ENCODE data around the gene RBMS2.
"Not testable (repeated sequence)": the region's sequence is repeated elsewhere in the genome, so short reads cannot be mapped to it uniquely, and the experiment has no call there.

Gene RBMS2

GRCh38 chr12:56518570-56518969 is 3.0 kb upstream of the RBMS2 start:
- no peak for DNase-seq

GRCh38 chr12:56520048-56520447 is 1.6 kb upstream of the RBMS2 start:
- DNase-seq = no peak

GRCh38 chr12:56520506-56520905 is 1.1 kb upstream of the RBMS2 start:
- DNase-seq = no peak

- no peak for DNase-seq
Observed at GRCh38 chr12:56521209-56521589, 421 bp upstream of the RBMS2 start.

- no peak for DNase-seq
Observed at GRCh38 chr12:56522411-56523193, 982 bp downstream of the RBMS2 start.

- no peak for DNase-seq
Observed at GRCh38 chr12:56528846-56529245, 7.2 kb downstream of the RBMS2 start.

- DNase-seq = no peak
Observed at GRCh38 chr12:56529656-56530055, 8.0 kb downstream of the RBMS2 start.

GRCh38 chr12:56530390-56531055 is 8.9 kb downstream of the RBMS2 start:
- no peak for DNase-seq

GRCh38 chr12:56537546-56537945 is 15.9 kb downstream of the RBMS2 start:
- DNase-seq = no peak

GRCh38 chr12:56541631-56542030 is 20.0 kb downstream of the RBMS2 start:
- DNase-seq = no peak

GRCh38 chr12:56542164-56542563 is 20.5 kb downstream of the RBMS2 start:
- no peak for DNase-seq

- DNase-seq = no peak
Observed at GRCh38 chr12:56545023-56545604, 23.5 kb downstream of the RBMS2 start.

- DNase-seq = no peak
Observed at GRCh38 chr12:56546680-56547079, 25.1 kb downstream of the RBMS2 start.

- no peak for DNase-seq
Observed at GRCh38 chr12:56551070-56551469, 29.4 kb downstream of the RBMS2 start.

- DNase-seq = peak; percentile 6
Observed at GRCh38 chr12:56565510-56566101, 44.0 kb downstream of the RBMS2 start.

- DNase-seq = no peak
Observed at GRCh38 chr12:56568146-56568545, 46.5 kb downstream of the RBMS2 start.

- DNase-seq = no peak
Observed at GRCh38 chr12:56571121-56571520, 49.5 kb downstream of the RBMS2 start.

GRCh38 chr12:56572288-56572687 is 50.7 kb downstream of the RBMS2 start:
- DNase-seq = no peak

- no peak for DNase-seq
Observed at GRCh38 chr12:56574210-56574609, 52.6 kb downstream of the RBMS2 start.

GRCh38 chr12:56577248-56577647 is 55.6 kb downstream of the RBMS2 start:
- not testable (repeated sequence) for DNase-seq

- no peak for DNase-seq
Observed at GRCh38 chr12:56578983-56579546, 57.4 kb downstream of the RBMS2 start.

- no peak for DNase-seq
Observed at GRCh38 chr12:56581418-56582145, 60.0 kb downstream of the RBMS2 start.

- no peak for DNase-seq
Observed at GRCh38 chr12:56585098-56585497, 63.5 kb downstream of the RBMS2 start.
